ENCODE measurements around the gene BTNL2.

- no peak for TF ChIP-seq CTCF (tag by site-specific recombination; IDR thresholded peaks at IDR 0.05)
- TF ChIP-seq, protein P1, sequence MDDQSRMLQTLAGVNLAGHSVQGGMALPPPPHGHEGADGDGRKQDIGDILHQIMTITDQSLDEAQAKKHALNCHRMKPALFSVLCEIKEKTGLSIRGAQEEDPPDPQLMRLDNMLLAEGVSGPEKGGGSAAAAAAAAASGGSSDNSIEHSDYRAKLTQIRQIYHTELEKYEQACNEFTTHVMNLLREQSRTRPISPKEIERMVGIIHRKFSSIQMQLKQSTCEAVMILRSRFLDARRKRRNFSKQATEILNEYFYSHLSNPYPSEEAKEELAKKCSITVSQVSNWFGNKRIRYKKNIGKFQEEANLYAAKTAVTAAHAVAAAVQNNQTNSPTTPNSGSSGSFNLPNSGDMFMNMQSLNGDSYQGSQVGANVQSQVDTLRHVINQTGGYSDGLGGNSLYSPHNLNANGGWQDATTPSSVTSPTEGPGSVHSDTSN (CRISPR knock-in tag; IDR thresholded peaks at IDR 0.05): no peak
- no peak for TF ChIP-seq ZNF707 (tag by site-specific recombination; IDR thresholded peaks at IDR 0.05)
- no peak for TF ChIP-seq TCF7L2 (IDR thresholded peaks at IDR 0.05; ENCODE audit: borderline replicate concordance, low read depth, low read length)
- TF ChIP-seq, protein P2, sequence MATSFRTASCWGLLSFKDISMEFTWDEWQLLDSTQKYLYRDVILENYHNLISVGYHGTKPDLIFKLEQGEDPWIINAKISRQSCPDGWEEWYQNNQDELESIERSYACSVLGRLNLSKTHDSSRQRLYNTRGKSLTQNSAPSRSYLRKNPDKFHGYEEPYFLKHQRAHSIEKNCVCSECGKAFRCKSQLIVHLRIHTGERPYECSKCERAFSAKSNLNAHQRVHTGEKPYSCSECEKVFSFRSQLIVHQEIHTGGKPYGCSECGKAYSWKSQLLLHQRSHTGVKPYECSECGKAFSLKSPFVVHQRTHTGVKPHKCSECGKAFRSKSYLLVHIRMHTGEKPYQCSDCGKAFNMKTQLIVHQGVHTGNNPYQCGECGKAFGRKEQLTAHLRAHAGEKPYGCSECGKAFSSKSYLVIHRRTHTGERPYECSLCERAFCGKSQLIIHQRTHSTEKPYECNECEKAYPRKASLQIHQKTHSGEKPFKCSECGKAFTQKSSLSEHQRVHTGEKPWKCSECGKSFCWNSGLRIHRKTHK (tag by site-specific recombination; IDR thresholded peaks at IDR 0.05): no peak
- TF ChIP-seq HOXA7 (CRISPR knock-in tag; IDR thresholded peaks at IDR 0.05; ENCODE audit: borderline replicate concordance): no peak
- no peak for TF ChIP-seq ZNF169 (tag by site-specific recombination; IDR thresholded peaks at IDR 0.05)
- TF ChIP-seq OSR2 (tag by site-specific recombination; IDR thresholded peaks at IDR 0.05): no peak
- TF ChIP-seq ZNF24 (tag by site-specific recombination; IDR thresholded peaks at IDR 0.05): no peak
- no peak for TF ChIP-seq ZIC2 (tag by site-specific recombination; IDR thresholded peaks at IDR 0.05)
- no peak for TF ChIP-seq ZFP37 (tag by site-specific recombination; IDR thresholded peaks at IDR 0.05)
- no peak for TF ChIP-seq ZSCAN18 (tag by site-specific recombination; IDR thresholded peaks at IDR 0.05)
- no peak for TF ChIP-seq ZNF16 (tag by site-specific recombination; IDR thresholded peaks at IDR 0.05; ENCODE audit: low read depth)
Observed at GRCh38 chr6:32396028-32396427, 11.0 kb downstream of the BTNL2 start.

All from HEK293 (cell line).